HL-60/S4 (cell line): ENCODE data around the gene GPALPP1.
"Not testable (repeated sequence)": the region's sequence is repeated elsewhere in the genome, so short reads cannot be mapped to it uniquely, and the experiment has no call there.

ENCODE experiments used
- in situ Hi-C: fragments of 300-500 bp; cut with MboI; formaldehyde crosslinking; loops from 2 replicates; pipeline ENCODE4 v1.14.3; 2022; ENCODE audit warnings: low sequenced_read_pairs

The GPALPP1 gene

GRCh38 chr13:45003417-45003816 is 14.1 kb downstream of the GPALPP1 start:
- in situ Hi-C loops = no loop called here

GRCh38 chr13:45004096-45004495 is 14.8 kb downstream of the GPALPP1 start:
- in situ Hi-C loops = no loop called here

GRCh38 chr13:45007225-45007624 is 17.9 kb downstream of the GPALPP1 start:
- in situ Hi-C loops = no loop called here

- in situ Hi-C loops = no loop called here
Measured at GRCh38 chr13:45007823-45008222, 18.5 kb downstream of the GPALPP1 start.

DNA sequence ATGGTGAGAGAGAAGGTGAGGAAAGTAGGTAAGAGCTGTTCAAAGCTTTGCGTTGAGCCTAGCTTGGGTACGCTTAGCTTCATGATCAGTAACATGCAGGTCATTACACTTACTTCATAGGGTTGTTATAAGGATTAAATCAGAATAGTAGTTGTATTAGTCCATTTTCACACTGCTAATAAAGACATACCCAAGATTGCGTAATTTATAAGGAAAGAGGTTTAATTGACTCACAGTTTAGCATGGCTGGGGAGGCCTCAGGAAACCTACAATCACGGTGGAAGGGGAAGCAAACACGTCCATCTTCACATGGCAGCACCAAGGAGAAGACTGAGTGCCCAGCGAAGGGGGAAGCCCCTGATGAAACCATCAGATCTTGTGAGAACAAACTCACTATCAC is 21.9 kb downstream of the GPALPP1 start:
- in situ Hi-C loops = no loop called here

DNA sequence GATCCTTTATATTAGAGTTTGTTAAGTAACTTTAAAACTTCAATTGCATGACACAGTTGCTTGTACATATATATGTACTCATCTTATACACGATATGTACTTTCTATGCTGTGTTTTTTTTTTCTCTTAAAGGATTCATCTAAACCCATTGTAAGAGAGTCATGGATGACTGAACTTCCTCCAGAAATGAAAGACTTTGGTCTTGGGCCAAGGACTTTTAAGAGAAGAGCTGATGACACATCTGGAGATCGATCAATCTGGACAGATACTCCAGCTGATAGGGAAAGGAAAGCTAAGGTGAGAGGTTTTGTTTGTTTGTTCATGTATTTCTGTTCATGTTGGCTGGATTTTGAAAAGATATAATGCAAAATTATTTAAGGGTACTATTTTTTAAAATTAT is 26.0 kb downstream of the GPALPP1 start:
- in situ Hi-C loops = no loop called here

DNA sequence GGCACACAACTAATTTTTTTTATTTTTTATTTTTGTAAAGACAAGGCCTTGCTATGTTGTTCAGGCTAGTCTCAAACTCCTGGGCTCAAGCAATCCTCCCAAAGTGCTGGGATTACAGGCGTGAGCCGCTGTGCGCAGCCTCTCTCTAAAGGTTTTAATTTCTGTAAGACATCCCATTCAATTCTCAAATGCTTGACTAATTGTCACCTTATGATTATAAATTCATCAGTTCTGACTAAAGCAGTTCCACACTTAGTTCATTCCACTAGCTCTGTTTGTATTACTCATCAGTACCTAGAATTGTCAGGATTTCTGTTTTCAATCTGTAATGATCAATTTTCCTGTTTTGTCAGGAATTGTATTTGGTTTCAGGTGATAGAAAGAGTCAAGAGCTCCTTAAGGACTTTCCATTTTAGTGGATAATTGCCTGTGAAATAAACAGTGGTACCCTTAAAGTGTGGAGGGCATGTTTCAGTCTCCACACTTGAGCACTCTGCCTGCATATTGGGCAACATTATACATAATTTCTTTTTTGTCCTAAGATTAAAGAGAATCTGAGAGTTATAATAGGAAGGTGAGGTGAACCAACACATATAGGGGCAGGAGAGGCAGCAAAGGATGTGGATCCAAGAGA is 27.6 kb downstream of the GPALPP1 start:
- in situ Hi-C loops = no loop called here

DNA sequence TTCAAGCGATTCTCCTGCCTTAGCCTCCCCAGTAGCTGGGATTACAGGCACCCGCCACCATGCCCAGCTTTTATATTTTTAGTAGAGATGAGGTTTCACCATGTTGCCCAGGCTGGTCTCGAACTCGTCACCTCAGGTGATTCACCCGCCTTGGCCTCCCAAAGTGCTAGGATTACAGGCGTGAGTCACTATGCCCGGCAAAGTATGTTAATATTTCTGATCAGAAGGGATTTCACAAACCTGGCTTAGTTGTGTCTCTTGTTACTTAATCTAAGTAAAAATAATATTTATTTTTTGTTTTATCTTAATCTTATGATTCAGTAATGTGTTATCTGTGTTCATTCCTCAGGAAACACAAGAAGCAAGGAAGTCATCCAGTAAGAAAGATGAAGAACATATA is 30.6 kb downstream of the GPALPP1 start:
- in situ Hi-C loops = not testable (repeated sequence)

- in situ Hi-C loops = no loop called here
Measured at GRCh38 chr13:45021250-45021649, 31.9 kb downstream of the GPALPP1 start.

DNA sequence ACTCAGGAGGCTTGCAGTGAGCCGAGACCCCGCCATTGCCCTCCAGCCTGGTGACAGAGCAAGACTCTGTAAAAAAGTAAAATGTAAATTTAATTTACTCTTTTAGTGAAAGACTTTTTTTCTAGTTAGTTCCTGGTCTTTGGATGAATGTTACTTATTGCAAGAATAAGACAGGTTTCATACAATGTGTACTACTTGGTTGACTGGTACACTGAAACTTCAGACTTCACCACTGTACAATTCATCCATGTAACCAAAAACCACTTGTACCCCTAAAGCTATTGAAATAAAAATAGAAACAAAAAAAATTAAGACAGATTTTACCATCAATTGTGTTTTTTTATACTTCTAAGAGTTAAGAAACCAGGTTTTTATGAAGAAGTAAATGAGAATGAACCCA is 35.5 kb downstream of the GPALPP1 start:
- in situ Hi-C loops = no loop called here

DNA sequence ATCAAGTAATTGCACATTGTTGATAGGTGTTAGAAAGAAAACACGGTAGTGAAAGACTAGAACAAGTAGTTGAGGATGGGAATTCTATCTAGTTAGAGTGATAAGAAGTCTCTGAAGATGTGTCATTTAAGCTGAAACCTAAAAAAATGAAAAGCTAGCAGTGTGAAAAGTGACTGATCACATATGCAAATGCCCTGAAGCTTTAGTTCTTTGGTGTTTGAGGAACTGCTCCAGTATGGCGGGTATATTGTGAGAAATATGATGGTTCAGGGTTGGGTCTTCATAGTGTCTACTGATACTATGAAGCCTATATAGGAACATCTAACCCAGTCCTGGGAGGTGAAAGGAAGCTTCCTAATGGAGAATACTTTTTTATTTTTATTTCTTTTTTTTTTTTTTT is 45.0 kb downstream of the GPALPP1 start:
- in situ Hi-C loops = no loop called here

- in situ Hi-C loops = no loop called here
Measured at GRCh38 chr13:45036206-45036605, 46.9 kb downstream of the GPALPP1 start.

DNA sequence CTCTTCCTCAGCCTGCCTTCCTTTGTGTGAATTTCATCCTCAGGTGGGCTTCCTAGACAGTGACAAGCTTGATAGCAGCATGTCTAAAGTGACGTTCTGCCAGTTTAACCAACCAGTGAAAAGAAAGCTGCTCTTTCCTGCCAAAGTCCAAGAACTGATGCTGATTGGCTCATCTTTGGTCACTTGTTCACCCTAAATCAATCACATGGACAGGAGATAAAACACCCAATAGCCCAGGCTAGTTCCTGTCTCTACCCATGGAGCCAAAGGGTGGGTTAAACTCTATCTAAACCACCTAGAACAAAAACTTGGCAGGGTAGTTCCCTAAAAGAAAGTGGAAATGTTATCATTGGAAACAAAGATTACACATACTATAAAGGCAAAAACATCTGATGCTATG is 50.8 kb downstream of the GPALPP1 start:
- in situ Hi-C loops = loop anchor here (10.0 kb wide), 1 partner anchor 235 kb away; no protein-coding TSS in a partner anchor

DNA sequence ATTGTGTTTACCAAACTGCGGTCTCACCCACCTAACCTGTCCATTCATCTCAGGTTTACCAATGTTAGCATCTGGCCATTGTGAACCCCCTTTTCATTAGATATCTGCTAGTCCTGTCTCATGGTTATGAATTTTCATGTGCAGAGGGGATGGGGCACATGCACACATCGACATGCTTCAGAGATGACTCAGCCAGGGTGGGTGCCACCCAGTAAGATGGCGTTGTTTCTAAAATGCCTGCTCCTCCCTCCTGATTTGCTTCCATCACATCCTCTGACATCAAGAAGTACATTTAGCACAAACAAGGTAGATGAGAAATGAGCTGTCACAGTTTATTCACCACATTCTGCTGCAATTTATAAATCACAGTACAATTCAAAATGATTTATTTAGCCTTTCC is 51.3 kb downstream of the GPALPP1 start:
- in situ Hi-C loops = loop anchor here (10.0 kb wide), 1 partner anchor 234 kb away; no protein-coding TSS in a partner anchor

GRCh38 chr13:45042539-45042938 is 53.2 kb downstream of the GPALPP1 start:
- in situ Hi-C loops = loop anchor here (10.0 kb wide), 1 partner anchor 232 kb away; no protein-coding TSS in a partner anchor

GRCh38 chr13:45046445-45046844 is 57.1 kb downstream of the GPALPP1 start:
- in situ Hi-C loops = loop anchor here (10.0 kb wide), 1 partner anchor 228 kb away; no protein-coding TSS in a partner anchor

- in situ Hi-C loops = loop anchor here (10.0 kb wide), 1 partner anchor 227 kb away; no protein-coding TSS in a partner anchor
Measured at GRCh38 chr13:45047394-45048310, 58.3 kb downstream of the GPALPP1 start.

GRCh38 chr13:45048890-45049407 is 59.6 kb downstream of the GPALPP1 start:
- in situ Hi-C loops = loop anchor here (10.0 kb wide), 1 partner anchor 226 kb away; no protein-coding TSS in a partner anchor

DNA sequence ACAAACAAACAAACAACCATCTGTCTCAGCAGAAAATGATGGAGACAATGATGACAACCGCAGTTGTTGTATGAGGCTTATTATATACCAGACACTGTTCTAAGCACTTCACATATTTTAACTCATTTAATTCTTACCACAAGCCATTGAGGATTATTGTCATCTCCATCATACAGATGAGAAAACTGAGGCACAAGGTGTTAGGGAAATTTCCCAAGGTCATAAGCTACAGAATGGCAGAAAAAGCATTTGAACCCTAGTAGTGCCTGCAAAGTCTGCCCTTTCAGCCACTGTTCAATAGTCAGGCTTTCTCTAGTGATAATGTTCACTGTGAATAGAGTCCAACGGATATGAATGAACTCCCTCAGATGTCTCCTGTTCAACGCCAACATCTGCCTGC is 60.1 kb downstream of the GPALPP1 start:
- in situ Hi-C loops = loop anchor here (10.0 kb wide), 1 partner anchor 225 kb away; no protein-coding TSS in a partner anchor

DNA sequence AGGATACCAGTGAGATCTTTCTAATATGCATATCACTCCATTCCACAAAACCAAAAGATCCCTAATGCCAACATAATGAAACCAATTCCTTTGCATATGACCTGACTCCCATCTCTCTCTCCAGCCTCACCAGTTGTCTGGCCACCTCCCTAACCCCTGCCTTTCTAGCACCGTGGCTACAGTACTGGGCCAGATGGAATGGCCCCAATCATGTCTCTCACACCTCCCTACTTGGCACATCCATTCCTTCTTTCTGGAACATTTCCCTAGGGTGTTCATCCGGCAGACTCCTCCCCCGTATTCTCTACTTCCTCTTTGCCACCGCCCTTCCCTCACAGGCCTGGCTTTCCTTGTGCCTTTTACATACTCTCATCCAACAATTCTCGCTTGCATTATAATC is 62.0 kb downstream of the GPALPP1 start:
- in situ Hi-C loops = loop anchor here (10.0 kb wide), 1 partner anchor 253 kb away; no protein-coding TSS in a partner anchor

GRCh38 chr13:45055198-45055901 is 66.0 kb downstream of the GPALPP1 start:
- in situ Hi-C loops = loop anchor here (10.0 kb wide), 1 partner anchor 249 kb away; no protein-coding TSS in a partner anchor
